ENCODE data around the gene UTF1. TPM values are rescaled to one million over a fixed set of nuclear protein-coding genes. Genes with fewer than 3 reads are reported as not detected.

UTF1 gene
- polyA plus RNA-seq, 3 donors, result not detected

DNA sequence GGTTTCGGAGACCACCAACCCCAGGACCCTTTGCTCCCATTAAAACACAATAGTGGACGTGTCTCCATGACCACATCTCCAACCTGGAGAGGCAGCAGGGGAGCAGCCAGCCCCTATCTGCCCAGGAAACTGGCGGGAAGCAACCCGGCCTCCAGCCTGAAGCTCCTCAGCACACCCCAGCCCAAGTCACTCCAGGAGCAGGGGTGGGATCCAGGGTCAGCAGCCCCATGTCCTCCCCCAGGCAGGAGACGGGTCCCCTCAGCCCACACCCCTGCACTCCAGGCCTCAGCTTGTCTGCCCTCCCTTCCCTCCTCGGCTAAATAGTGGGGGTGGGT is 46.0 kb downstream of the UTF1 start:
- DNase-seq (ENCODE audit: low read depth in 3 of 3, low spot score in 2 of 3), result no peak

DNA sequence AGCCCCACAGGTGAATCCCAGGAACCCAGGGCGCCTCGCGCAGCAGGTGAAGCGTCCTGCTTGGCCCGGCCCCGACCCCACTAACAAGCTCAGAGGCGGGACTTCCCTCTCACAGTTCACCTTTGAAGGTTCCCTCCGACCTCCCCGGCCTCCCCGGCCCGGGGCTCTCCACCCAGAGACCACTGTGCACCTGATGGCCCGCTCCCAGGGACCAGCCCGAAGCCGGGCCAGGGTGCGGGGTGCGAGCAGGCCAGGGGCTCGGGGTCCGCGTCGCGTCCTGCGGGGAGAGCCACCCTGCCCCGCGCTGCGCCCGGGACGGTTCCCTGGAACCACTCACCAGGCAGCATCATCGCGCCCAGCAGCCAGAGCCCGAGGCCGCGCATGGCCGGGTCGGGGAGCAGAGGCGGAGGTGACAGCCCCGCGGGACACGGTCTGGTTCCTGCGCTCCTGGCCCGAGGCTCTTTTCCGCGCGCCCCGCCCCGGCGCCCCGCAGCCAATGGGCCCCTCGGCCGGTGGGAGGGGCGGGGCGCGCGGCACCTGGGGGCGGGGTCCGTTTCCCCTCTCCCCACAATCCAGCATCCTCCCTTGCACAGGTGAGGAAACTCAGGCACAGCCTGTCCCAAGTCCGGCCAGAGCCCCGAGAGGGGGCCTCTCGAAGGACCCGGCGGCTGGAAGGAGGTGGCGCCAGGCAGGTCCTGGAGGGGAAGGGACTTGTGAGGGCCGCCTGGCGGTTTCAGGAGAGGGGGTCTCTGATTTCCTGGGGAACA is 46.6 kb downstream of the UTF1 start, which contains the start of gene ADAM8:
Gene ADAM8 (minus strand): TSS at position 434 of the 767 bp plus-strand sequence. CDS start 51 bp downstream, at position 383.
- DNase-seq (ENCODE audit: low read depth in 3 of 3, low spot score in 2 of 3), result no peak

DNA sequence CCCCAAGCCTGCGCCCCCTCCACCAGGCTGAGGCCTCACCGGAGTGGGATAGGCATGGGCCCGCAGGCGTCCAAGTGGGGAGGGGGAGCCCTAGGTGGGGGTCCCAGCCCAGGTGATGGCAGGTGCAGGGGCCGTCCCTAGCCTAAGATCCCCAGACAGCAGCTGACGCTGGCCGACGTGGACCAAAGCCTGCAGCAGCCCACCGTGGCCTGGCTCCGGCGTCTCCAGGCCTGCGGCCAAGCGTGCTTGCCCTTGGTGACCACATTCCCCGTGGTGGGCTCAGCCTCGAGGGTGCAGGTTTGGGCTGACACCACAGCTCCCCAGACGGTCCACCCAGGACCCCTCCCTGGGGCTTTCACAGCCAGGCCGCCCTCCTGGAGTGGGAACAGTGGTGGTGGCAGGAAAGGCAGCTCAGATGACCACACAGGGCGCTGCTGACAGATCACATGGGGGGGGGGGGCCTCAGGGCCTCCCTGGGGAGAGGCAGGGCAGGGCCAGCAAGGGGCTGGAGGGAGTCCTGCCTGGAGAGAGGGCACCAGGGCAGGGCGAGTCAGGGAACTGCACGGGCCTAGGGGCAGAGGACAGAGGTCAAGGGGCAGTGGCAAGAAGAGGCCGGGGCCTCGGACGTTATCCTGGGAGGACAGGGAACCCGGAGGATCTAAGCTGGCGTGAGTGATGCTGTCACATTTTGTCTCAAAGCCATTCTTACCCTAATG is 47.4 kb downstream of the UTF1 start:
- DNase-seq (ENCODE audit: low read depth in 3 of 3, low spot score in 2 of 3), result no peak

DNA sequence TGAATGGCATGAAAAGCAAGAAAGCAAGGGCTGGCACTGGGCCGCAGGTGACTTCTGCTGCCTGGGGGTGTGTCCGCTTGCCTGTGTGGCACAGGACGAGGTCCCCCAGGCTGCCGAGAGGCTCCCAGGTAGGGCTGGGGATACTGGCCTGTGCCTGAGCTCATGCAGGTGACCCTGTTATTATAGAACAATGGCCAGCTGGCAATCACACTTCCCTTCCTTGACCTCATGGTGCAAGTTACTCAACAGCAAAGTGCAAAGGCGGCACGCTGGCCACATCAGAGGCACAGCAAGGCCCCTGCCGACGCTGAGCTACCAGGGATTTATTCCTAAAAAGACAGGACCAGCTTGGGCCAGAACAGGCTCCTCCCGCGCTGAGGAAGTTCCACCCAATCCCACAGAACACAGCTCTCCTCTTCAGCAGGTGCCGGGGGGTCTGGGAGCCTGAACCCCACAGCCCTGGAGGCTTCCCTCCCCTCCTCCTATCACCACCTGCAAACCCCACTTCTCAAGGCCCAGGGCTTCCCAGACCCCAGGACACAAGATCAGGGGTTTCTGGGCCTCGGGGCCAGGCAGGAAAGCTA is 48.1 kb downstream of the UTF1 start:
- no peak for DNase-seq (ENCODE audit: low read depth in 3 of 3, low spot score in 2 of 3)

- no peak for DNase-seq (ENCODE audit: low read depth in 3 of 3, low spot score in 2 of 3)
These were observed 48.7 kb downstream of the UTF1 start for GRCh38 chr10:133278577-133279265.

DNA sequence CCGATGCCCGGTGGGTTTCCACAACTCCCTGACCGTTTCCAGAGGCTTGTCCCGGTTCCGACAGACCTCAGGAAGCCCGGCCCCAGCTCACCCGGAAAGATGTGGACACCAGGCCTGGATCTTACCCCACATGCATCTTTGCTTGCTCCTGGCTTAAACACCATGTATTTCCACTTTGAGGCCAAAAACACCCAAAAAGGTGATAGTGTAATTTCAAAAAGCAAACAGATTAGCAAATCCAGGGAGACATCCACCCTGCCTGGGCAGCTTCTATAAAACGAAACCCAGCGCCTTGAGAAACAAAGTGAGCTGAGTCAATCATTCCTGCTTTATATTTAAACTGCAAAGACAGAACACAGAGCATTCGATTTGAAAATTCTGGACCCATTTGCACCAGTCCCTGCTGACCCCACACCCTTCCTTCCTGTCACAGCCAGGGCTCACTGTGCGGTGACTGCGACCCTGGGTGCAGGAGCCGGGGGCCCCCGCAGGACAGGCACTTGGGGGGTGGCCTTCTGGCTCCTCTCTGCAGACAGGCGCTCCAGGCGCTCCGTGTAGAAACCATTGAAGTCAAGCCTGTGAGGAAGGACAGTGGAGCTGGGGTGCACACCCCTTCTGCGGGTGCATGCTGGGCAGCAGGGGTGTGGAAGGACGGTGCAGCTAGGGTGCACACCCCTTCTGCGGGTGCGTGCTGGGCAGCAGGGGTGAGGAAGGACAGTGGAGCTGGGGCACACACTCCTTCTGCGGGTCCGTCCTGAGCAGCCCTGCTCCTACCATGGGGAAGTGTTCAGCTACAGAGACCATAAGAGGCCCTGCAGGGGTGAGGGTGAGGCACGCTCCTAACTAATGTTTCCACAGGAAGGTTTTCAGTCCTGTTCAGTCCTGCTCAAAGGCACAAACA is 49.6 kb downstream of the UTF1 start:
- no peak for DNase-seq (ENCODE audit: low read depth in 3 of 3, low spot score in 2 of 3)

DNA sequence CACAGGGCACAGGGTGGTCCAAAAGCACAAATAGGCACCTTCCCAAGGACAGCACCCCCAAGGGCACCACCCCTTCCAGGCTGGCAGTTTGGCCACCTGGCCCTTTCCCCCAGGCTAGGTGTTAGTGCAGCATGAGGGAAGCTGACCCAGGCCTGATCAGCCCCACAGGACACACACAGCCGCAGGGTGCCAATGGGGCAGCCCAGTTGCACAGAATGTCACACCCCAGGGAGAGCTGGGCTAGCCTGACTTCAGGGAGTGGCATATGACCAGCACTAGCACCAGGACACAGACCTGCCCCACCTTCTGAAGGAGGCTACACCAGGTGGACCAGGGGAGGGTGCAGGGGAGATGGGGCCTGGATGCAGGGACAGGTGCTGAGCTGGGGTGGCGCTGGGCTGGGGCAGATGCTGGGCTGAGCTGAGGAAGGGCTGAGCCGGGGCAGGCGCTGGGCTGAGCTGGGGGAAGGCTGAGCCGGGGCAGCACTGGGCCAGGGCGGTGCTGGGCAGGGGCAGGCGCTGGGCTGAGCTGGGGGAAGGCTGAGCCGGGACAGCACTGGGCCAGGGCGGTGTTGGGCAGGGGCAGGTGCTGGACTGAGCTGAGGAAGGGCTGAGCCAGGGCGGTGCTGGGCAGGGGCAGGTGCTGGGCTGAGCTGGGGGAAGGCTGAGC is 50.5 kb downstream of the UTF1 start:
- no peak for DNase-seq (ENCODE audit: low read depth in 3 of 3, low spot score in 2 of 3)

DNA sequence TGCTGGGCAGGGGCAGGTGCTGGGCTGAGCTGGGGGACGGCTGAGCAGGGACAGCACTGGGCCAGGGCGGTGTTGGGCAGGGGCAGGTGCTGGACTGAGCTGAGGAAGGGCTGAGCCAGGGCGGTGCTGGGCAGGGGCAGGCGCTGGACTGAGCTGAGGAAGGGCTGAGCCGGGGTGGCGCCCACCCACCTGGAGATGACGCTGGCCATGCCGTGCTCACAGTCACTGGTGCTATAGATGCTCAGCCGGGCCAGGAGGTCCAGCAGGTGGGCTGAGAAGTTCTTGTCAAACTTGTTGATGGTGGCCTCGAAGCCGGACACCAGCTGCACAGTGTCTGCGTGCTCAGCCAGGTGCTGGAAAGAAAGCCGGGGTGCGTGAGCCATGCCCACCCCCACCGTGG is 51.1 kb downstream of the UTF1 start:
- DNase-seq (ENCODE audit: low read depth in 3 of 3, low spot score in 2 of 3), result no peak

Other genes with a start within 250 kb of the UTF1 start
- gene ADGRA1, start 142.3 kb upstream of the UTF1 start, polyA plus RNA-seq (ENCODE audit: insufficient read length in 3 of 3), result 1 to 10 TPM; 1.2 to 1.7 (median 1.5) TPM
- 1 to 10 TPM; 4.1 to 5.5 (median 4.2) TPM for gene KNDC1, start 70.0 kb upstream of the UTF1 start, polyA plus RNA-seq (ENCODE audit: insufficient read length in 3 of 3)
- under 1 TPM; 0.04 to 0.17 (median 0.14) TPM for gene VENTX, start 7.6 kb downstream of the UTF1 start, polyA plus RNA-seq (ENCODE audit: insufficient read length in 3 of 3)
- gene ADAM8, start 46.7 kb downstream of the UTF1 start, polyA plus RNA-seq (ENCODE audit: insufficient read length in 3 of 3), result 1 to 10 TPM; 1.0 to 1.6 (median 1.3) TPM
- gene TUBGCP2, start 78.7 kb downstream of the UTF1 start, polyA plus RNA-seq (ENCODE audit: insufficient read length in 3 of 3), result 10 to 100 TPM; 53.6 to 60.4 (median 56.3) TPM
- 10 to 100 TPM; 33.1 to 42.2 (median 34.2) TPM for gene ZNF511, start 78.7 kb downstream of the UTF1 start, polyA plus RNA-seq (ENCODE audit: insufficient read length in 3 of 3)
- not detected for gene CALY, start 106.7 kb downstream of the UTF1 start, polyA plus RNA-seq (ENCODE audit: insufficient read length in 3 of 3)
- gene PRAP1, start 117.2 kb downstream of the UTF1 start, polyA plus RNA-seq (ENCODE audit: insufficient read length in 3 of 3), result 1 to 10 TPM; 3.3 to 7.1 (median 5.7) TPM
- gene FUOM, start 127.8 kb downstream of the UTF1 start, polyA plus RNA-seq (ENCODE audit: insufficient read length in 3 of 3), result 10 to 100 TPM; 13.3 to 19.7 (median 17.2) TPM
- gene ECHS1, start 143.1 kb downstream of the UTF1 start, polyA plus RNA-seq (ENCODE audit: insufficient read length in 3 of 3), result 100 to 1,000 TPM; 120 to 146 (median 134) TPM
- gene PAOX, start 149.0 kb downstream of the UTF1 start, polyA plus RNA-seq (ENCODE audit: insufficient read length in 3 of 3), result 1 to 10 TPM; 3.8 to 6.2 (median 4.2) TPM
- 10 to 100 TPM; 63.4 to 66.6 (median 65.1) TPM for gene MTG1, start 163.9 kb downstream of the UTF1 start, polyA plus RNA-seq (ENCODE audit: insufficient read length in 3 of 3)
- gene SPRN, start 194.4 kb downstream of the UTF1 start, polyA plus RNA-seq (ENCODE audit: insufficient read length in 3 of 3), result 1 to 10 TPM; 2.7 to 3.5 (median 3.2) TPM
- 1 to 10 TPM in 2 of 3 donors, under 1 TPM in 1; 0.98 to 1.2 (median 1.1) TPM for gene SCART1, start 223.7 kb downstream of the UTF1 start, polyA plus RNA-seq (ENCODE audit: insufficient read length in 3 of 3)

All from right renal cortex interstitium (tissue), 3 donors.